ENCODE results near the gene SURF4. TPM values are rescaled to one million over a fixed set of nuclear protein-coding genes. Genes with fewer than 3 reads are reported as not detected.

SURF4 gene
- total and polyA plus RNA-seq, 2 of the 13 experiments (the other 11 are each of a cell fraction or from before 2014, with no cell fraction given): 220 to 265 TPM

GRCh38 chr9:133384736-133385321 is 9.0 kb upstream of the SURF4 start (continued):
- no peak for TF ChIP-seq ZNF142 (CRISPR knock-in tag; IDR thresholded peaks at IDR 0.05)
- TF ChIP-seq FOSL1 (CRISPR knock-in tag; IDR thresholded peaks at IDR 0.05; ENCODE audit: borderline replicate concordance): no peak
- TF ChIP-seq PHB2 (IDR thresholded peaks at IDR 0.05; ENCODE audit: partially characterized antibody): no peak
- TF ChIP-seq GLMP (CRISPR knock-in tag; IDR thresholded peaks at IDR 0.05; ENCODE audit: borderline replicate concordance): no peak
- TF ChIP-seq ZBTB44 (CRISPR knock-in tag; IDR thresholded peaks at IDR 0.05): no peak
- no peak for TF ChIP-seq AFF4 (CRISPR knock-in tag; IDR thresholded peaks at IDR 0.05)
- TF ChIP-seq ZBTB7B (CRISPR knock-in tag; IDR thresholded peaks at IDR 0.05): 0 out of 2 replicates have a peak, but pooled peaks have one; percentile 21
- no peak for TF ChIP-seq BHLHE40 (IDR thresholded peaks at IDR 0.05; ENCODE audit: low read length)
- no peak for TF ChIP-seq PHF8 (CRISPR knock-in tag; IDR thresholded peaks at IDR 0.05)
- no peak for TF ChIP-seq HMGXB4 (CRISPR knock-in tag; IDR thresholded peaks at IDR 0.05; ENCODE audit: borderline replicate concordance in 1 of 2, low read depth in 1 of 2)
- no peak for TF ChIP-seq HDAC6 (IDR thresholded peaks at IDR 0.05; ENCODE audit: low read depth, low read length)
